Loucy (cell line): ENCODE results near the gene KREMEN1.

Experiments
- EZH2phosphoT487 ChIP-seq: fragments of 200-600 bp; IDR thresholded peaks from 2 replicates; pipeline ENCODE4 v1.6.1; 2018; ENCODE audit warnings: antibody characterized with exemption, mild to moderate bottlenecking, moderate library complexity, borderline replicate concordance
- TF ChIP-seq, protein P1 (sequence below): fragments of 200-600 bp; sonication (generic); conservative IDR thresholded peaks from 2 replicates; pipeline ENCODE4 v1.5.1; 2014; ENCODE audit warnings: mild to moderate bottlenecking, antibody characterized with exemption, low read length

DNA sequence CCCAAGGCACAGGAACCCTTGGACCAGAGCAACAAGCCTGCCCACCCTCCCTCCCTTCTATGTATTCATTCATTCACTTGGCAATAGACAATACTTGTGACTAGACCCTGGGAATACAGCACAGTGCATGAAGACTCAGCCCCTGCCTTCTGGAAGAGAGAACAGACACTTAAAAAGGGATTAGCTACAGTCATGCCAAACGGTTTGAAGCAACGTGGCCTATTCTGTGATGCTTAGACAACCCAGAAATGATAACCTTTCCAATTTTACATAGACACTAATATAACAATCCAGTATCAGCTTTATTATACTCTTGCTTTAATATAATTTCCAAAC, 52.6 kb downstream of the KREMEN1 start:
- TF ChIP-seq, protein P1, sequence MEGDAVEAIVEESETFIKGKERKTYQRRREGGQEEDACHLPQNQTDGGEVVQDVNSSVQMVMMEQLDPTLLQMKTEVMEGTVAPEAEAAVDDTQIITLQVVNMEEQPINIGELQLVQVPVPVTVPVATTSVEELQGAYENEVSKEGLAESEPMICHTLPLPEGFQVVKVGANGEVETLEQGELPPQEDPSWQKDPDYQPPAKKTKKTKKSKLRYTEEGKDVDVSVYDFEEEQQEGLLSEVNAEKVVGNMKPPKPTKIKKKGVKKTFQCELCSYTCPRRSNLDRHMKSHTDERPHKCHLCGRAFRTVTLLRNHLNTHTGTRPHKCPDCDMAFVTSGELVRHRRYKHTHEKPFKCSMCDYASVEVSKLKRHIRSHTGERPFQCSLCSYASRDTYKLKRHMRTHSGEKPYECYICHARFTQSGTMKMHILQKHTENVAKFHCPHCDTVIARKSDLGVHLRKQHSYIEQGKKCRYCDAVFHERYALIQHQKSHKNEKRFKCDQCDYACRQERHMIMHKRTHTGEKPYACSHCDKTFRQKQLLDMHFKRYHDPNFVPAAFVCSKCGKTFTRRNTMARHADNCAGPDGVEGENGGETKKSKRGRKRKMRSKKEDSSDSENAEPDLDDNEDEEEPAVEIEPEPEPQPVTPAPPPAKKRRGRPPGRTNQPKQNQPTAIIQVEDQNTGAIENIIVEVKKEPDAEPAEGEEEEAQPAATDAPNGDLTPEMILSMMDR: no peak
- TF ChIP-seq EZH2phosphoT487: no peak
